Measurements from ENCODE around the gene DUOXA1.
A peak's percentile ranks its signal among the peaks of the same experiment; 100 is the strongest.

Gene DUOXA1

DNA sequence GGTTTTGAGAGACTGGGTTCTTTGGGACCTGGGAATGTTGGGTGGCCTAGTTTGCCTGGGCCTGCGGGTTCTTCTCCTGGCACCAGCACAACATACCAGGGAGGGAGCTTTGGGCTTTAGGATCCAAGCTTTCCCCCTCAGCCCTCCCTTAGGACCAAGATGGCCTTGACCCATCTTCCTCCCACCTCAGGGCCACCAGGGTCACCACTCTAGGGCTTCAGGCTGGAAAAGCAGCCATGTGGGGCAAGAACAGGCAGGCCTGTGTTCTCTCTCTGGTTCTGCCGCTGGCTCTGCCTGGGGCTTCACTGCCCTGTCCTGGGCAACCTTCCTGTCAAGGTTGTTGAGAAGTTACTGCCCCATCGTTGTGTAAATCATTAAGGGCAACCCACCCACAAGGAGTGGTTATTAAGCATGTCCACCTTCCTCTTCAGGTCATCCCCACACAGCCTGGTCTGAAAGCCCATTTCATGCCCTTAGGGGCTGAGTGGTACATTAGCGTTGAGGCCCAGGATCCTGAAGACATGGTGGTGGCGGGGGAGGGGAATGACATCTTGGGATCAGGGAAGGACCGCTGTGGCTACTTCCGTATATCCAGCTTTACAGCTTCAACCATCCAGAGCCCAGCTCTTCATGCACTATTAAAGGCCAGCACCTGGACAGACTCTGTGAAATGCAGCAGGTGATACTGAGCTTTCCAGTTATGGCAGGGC lies 767 bp upstream of the DUOXA1 start:
- no peak for DNase-seq

DNA sequence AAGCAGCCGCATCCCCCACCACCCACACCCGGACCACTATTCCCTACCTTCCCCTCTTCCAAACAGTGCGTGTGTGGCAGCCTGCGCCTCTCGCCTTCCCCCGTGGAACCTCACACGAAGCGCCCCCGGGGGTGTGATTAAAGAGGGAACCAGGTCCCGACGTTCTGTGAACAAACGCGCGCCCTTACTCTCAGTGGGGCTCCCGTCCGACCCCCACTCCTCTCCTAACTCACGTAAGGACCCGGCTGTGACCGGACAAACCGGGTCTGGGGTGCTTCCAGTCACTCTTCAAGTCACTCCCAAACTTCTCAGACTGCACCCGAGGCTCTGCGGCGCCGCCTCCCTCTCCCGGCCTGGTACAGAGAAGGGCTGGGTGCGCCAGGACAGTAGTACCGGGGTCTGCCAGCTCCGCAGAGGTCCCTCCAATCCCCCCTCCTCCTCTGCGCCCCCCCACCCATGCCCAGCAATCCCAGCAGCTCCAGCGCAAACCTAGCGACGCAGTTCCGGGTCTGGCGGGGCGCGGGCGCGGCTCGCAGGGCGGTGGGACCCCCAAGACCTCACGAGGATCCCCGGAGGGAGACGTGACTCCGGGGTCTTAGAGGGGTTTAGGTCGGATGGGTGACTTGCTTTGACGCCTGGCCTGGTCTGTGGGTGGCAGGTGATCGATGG lies 574 bp downstream of the DUOXA1 start:
- no peak for DNase-seq

DNA sequence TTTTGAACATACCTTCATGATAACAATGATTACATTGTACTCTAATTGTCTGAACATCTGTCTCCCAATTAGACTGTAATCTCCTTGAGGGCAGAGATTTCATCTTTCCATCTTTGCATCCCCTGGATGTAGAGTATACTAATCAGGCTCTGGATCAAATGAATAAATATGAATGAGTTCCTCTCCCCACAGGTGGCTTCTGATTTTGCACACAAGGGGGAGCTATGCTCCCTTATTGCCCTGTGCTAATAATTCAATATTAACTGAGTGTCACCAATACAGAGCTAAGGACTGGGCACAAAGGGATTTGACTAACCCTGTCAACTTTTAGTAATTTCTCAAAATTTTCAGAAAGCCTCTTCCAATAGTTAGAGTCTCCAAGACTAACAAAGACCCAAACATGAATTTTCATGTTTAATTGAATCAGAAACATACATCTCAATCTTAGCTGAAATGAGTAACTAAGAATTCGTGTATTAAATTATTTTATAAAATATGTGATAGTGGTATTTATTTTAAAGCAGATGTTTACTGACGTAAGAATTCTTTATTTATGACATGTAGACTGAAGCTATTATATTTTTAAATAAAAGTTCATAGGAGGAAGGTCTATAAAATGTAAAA lies 3.0 kb downstream of the DUOXA1 start:
- peak in 4 of 5 experiments; percentile 18 to 41 (median 23) for DNase-seq

DNA sequence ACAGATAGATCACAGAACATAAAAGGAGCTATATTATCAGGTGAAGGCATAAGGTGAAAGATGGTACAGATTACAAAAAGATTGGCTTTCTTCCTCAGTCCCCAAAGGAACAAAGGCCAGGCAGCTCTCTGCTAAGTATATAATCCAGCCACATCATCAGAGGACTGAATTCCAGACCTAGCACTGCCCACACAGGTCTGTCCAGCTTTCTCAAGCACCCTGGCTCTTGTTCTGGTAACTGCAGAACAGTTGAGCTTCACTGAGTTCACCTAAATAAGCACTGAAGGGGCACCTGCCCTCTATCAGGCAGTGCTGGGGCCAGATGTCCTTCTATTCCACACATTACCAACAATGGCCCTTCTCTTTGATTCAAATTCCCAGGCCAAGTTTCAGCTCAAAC lies 6.3 kb downstream of the DUOXA1 start:
- DNase-seq = no peak

DNA sequence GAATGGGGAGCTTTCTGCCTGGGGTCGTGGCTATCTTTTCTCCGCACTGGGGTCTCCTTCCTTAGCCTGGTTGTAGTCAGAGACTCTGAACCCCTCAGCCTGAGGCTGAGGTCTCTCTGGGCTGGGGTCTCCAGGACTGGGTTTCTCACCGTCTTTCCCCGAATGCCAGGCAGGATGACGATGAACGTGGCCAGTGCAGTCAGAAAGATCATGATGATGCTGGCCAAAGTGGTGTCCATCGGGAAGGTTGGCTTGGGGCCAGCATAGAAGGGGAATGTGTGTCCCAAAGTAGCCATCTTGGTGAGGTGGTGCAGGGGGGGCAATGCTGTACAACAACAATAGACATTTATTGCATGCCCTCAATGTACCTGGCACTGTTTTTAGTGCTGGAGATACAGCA lies 7.0 kb downstream of the DUOXA1 start:
- no peak for DNase-seq

DNA sequence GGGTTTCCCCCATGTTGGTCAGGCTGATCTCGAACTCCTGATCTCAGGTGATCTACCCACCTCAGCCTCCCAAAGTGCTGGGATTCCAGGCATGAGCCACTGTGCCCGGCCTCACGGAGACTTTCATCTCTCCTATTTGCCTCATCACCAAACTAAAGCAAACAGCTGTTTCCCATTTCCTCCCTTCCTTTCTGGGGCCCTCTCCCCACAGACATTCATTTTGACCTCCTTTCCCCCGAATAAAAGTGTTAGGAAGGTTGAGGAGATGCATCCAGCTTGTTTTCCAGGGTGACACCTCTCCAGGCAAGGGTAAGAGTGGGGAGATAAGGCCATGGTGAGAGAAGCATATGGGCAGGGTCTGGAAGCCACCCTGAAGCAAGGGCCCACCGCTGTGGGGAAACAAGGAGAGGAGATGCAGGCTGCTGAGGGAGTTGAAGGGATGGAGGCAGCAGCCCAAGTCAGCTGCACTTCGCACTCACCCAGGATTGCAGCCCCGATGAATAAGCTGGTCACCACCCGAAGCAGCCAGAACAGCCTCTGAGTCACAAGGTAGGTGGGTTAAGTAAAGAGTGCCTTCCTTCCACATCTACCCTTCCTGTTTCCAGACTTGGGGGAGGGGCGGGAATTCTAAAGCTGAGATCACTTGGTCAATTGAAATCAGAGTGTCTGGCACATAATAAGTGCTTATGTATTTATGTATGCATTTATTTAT lies 7.8 kb downstream of the DUOXA1 start:
- DNase-seq = no peak

DNA sequence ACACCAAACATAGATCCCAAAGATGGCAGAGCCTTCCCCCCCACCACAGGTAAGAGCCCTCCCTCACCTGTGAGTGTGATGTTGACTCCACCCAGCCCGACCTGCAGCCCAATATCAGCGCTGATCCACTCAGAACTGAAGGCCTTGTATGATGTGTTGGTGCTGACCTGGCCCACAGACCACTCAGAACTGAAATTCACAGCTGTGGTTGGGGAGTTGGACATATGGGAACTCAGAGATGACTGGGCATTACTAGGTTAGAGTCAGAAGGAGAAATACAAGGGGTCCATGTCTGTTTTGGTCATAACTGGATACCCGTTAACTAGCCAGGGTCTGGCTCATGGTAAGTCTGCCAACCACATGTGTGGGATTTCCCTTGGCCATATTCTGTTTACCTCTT lies 8.7 kb downstream of the DUOXA1 start:
- no peak for DNase-seq

DNA sequence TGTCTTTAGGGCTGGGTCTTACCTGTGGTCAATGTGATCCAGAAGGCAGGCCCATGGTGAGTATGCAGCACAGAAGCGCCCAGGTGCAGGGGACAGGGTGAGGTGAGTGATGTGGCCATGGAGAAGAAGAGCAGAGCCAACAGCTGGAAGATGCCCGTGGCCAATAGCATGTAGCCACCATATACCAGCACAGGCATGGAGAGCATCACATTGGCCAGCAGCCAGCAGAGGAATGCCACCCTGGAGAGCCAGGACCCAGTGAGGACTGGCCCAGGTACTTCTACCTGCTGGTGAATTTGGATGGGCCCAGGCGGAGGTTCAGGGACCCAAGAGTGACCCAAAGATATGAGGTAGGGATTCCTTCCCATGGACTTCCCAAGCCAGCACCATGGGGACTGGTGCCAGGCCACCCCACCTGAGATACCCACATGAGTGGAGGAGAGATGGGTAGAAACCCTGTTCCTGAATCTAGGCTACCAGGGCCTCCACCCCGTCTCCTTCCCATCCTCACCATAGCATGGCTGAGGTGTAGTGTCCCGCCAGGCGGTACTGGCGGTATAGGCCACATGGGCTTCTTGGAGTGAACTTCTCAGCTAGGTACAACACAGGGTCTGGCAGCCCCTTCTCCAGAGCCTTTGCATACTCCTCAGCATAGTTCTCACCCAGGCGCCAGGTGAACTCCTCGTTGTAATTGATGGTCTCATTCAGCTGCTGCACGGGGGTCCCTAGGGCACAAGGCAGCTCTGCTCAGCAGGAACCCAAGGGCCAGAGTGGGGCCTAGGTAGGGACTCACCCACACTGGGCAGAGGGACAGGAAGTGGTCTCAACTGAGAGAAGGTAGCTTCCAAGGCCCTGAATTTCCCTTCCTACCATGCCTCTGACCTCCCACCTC lies 9.4 kb downstream of the DUOXA1 start:
- no peak for DNase-seq

DNA sequence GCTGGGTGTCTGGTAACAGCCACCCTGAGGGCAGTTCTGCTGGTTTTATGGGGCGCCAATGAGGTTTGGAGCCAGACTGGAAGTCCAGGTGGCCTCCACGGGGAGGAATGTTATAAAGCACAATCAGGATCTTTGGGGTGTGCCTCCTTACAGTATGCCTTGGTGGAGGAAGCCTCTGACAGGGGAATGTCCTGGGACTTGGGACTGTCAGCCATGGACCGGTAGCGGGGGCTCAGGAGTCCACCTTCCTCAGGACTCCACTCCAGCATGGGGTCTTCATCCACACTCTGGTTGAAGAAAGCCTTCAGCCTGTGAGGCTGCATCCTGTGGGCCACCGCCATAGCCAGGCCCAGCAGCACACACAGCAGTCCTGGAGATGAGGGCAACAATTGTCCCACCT lies 10.7 kb downstream of the DUOXA1 start:
- no peak for DNase-seq

DNA sequence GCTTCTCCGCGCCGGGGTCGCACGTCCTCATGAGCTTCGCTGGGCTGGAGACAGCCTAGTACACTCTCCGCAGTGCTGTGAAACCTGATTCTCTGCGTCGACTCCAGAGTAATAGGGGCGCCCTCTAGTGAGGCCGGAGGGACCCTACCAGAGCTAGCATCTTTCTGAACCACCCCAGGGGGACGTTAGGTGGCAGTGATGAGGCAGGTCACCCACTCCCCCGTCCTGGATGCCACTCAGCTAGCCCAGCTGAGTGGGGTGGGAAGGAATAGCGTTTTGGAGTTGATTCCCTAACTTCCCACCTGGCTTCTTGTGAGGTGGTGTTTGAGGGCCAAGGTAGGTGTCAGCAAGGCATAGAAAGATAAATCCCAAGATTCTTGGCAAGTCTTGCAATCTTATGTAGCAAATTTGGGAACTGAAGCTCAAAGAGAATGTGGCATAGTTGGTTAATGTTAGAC lies 11.5 kb downstream of the DUOXA1 start:
- peak; percentile 41 to 85 (median 72) for DNase-seq

DNA sequence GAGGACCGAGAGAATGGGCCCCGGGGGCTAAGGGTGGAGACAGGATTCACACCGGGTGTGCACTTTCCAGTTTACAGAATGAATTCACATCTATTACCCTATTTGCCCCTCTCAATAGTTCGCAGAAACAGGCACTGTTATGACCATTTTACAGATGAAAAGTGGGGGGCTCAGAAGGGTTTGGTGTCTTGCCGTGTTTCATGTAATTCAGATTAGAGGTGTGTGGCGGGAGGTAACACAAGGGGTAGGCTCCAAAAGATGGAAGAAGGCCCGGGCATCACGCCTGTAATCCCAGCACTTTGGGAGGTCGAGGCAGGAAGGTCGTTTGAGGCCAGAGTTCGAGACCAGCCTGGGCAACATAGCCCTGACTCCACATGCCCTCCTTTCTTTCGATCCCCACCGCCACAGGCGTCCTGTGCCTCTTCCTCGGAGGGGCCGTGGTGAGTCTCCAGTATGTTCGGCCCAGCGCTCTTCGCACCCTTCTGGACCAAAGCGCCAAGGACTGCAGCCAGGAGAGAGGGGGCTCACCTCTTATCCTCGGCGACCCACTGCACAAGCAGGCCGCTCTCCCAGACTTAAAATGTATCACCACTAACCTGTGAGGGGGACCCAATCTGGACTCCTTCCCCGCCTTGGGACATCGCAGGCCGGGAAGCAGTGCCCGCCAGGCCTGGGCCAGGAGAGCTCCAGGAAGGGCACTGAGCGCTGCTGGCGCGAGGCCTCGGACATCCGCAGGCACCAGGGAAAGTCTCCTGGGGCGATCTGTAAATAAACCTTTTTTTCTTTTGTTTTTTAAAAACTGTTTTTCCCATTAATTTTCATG lies 12.2 kb downstream of the DUOXA1 start:
- DNase-seq = no peak

DNA sequence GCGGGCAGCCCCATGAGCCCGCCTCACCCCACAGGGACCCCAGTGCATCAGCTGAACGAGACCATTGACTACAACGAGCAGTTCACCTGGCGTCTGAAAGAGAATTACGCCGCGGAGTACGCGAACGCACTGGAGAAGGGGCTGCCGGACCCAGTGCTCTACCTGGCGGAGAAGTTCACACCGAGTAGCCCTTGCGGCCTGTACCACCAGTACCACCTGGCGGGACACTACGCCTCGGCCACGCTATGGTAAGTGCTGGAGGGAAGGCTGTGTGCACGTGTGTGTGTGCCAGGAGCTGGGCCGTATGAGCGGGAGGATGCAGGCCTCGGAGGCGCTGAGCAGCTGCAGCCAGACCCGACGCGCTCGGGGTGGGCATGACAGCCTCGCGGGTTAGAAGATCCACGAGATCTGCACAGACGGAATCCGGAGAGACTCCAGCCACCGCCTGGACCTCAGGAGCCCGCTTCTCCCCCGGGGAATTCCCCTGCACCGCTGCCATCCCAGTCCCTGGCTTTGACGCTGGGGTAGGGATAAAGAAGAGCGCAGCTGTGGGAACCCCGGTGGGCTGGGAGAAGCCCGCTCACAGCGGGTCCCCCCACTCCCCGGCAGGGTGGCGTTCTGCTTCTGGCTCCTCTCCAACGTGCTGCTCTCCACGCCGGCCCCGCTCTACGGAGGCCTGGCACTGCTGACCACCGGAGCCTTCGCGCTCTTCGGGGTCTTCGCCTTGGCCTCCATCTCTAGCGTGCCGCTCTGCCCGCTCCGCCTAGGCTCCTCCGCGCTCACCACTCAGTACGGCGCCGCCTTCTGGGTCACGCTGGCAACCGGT lies 13.0 kb downstream of the DUOXA1 start:
- peak in 1 of 5 experiments; percentile 15 for DNase-seq

DNA sequence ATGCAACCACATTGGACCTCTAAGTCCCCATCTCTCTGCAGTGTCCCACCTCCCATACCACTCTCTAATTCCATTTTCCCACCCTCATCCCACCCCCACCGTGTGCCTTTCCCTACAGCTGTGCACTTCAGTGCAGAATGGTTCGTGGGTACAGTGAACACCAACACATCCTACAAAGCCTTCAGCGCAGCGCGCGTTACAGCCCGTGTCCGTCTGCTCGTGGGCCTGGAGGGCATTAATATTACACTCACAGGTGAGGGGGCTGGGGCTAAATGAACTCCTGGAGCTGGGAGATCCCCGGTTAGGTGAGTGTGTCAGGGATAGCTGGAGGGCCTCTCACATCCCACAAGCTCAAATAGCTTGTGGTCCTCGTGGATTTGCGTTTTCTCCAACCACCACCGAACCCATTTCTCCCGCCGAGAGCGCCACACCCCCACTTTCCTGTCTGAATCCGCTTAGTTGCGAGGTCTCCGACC lies 13.6 kb downstream of the DUOXA1 start:
- DNase-seq = no peak

DNA sequence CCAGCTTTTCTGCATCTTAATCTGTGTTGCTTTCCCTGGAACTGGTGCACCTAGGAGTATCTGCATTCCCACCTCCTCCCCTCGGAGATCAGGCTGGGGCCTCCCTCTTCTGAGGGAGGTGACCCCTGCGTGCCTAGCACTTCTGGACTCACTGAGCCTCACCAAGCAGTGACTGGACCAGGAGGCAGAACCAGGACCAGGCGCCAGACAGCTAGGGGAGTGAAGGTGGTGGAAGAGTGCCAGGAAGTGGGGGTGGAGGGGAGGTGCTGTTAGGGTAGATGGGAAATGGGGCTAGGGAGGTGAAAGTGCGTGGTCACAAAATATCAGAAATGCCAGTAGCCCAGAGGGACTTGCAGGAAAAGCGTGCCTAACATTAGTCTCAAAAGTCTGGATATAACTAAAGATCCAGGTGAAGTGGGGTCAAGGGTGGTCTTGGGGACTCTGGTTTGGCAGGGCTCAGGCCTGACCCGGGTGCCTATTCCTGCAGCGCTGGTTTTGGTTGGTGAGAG lies 14.3 kb downstream of the DUOXA1 start:
- no peak for DNase-seq

DNA sequence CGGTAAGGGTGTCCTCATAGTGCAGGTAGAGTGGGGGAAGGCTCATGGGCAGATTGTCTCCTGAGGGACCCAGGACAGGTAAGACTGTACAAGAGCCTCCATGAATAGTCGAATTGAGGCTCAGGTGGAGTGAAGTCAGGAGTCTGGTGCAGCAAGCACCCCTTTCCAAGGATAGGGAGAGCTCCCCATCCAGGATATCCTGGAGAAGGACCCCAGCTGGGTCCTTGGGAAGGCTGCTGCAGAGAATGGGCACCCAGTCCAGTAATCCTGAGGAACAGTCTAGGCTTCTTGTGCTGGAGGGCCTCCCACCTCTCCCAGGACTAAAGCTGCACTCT lies 15.0 kb downstream of the DUOXA1 start:
- no peak for DNase-seq

DNA sequence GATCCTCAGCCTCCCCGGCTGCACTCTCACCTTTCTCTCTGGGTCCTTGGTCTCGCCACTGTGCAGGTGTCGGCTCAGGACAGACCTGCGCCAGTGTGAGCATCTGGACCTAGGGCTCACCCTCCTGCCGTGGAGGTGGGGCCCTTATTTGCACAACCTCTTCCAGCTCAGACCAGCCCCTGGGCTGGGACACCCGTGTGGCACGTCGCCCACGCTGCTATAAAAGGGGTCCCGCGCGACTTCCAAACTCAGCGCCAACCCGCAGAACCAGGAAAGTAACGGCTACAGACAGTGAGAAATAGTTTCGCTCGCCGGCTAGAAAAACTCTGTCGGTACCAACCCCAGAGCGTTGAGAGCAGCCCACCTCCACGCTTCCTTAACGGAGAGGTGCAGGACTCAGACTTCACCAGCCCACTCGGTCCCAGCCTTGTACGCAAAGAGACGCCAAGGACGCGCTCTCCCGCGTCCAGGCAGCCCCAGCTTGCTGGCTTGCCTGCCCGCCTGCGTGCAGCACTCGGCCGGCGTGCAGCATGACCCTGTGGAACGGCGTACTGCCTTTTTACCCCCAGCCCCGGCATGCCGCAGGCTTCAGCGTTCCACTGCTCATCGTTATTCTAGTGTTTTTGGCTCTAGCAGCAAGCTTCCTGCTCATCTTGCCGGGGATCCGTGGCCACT lies 15.5 kb downstream of the DUOXA1 start, which contains the start of the genes DUOX2 and DUOXA2:
Gene DUOX2 (minus strand): TSS at position 97 of the 675 bp plus-strand sequence. CDS start 761 bp downstream, outside the sequence.
Gene DUOXA2 (plus strand): TSS at position 251 of the 675 bp plus-strand sequence. CDS start 280 bp downstream, at position 531.
- DNase-seq = no peak

DNA sequence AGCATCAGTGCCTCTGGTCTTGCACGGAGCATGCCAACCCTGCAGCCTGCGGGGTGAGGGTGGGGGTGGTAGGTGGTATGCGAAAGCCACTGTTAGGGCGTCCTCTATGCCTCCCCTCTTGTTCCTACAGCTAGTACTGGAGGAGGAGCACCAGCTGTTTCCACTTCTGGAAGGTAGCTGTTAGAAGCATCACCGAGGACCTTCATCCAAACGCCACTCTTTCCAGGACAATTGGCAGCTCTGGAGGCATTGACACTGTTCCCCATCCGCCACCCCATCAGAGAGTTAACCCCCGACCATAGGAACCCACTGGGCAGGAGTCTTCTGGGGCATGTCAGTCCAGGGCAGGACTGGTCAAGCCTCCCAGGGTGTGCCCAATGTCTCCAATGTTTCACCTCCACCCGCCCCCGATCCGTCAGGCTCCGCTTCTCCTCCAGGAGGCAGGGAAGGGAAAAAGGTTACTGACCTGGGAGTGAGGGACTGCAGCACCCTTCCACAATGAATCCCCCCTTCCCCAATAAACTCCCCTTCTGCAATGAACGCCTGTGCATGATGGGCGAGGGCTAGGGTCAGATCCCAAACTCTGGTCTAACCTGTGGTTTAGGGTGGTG lies 16.2 kb downstream of the DUOXA1 start:
- DNase-seq = no peak

DNA sequence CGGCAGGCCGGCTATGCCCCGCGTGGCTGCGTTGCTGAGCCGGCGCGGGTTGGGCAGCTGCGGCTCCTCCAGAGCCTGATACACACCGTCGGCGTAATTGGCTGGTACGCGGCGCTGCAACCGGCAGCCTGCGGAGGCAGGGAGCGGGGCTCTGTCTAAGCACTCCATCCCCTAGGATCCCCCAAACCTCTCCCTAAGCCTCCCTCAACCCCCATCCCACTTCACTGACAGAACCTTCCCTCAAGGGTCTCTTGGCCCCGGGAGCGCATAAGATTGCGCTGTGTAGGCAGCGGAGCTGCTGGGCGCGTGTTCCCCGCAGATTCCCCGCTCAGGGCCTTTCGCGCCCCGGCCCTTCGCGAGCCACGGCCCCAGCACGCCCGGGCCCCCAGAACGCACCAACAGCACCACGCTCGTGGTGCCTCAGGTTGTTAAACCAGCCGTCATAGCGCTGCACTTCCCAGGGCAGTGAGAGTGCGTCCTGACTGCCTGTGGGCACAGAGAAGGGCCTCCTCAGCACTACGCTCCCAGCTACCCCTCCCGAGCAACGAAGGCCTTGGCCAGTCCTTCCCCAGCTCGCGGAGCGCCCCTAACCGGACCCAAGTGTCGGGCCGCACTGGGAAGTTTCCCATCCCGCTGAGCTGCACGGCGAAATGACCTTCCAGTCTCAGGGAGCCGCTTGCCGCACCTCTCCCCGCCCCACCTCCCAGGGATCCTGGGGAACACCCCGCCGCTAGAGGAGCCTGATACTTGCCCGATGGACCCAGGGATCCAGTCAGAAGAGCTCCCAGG lies 16.9 kb downstream of the DUOXA1 start:
- peak in 1 of 5 experiments; percentile 24 for DNase-seq
